HT1080 (cell line): ENCODE data around the gene VPS26C. TPM values are rescaled to one million over a fixed set of nuclear protein-coding genes. Genes with fewer than 3 reads are reported as not detected.

Experiments
- small RNA-seq: library from RNA; depleted of rRNA; stranded (forward); fragments of <200 nt; gene quantifications from one replicate; pipeline ENCODE3, GENCODE V24; 2014
- total RNA-seq: library from RNA; depleted of rRNA; stranded (reverse); fragments of >200 nt; shearing (Covaris generic); gene quantifications from 2 replicates; pipeline ENCODE4 v1.2.3, GENCODE V29; 2014; rRNA removed

The VPS26C gene
- total RNA-seq, 1 experiment from 2014 or later, result 74.5 TPM

Small RNA genes lying within 50 kb of the gene (small RNA-seq; reads per million reads assigned to genes)
- not detected for gene RN7SL678P

Other genes starting within 250 kb of the VPS26C start
- 18.1 and 27.9 TPM in 2 replicates for gene PIGP, start 194.3 kb downstream of the VPS26C start, total RNA-seq
- 65.3 and 68.8 TPM in 2 replicates for gene TTC3, start 194.1 kb downstream of the VPS26C start, total RNA-seq
- gene DYRK1A, start 99.4 kb upstream of the VPS26C start, total RNA-seq, result 23.9 and 31.5 TPM in 2 replicates